ENCODE results near the gene ARSJ. TPM values are rescaled to one million over a fixed set of nuclear protein-coding genes. Genes with fewer than 3 reads are reported as not detected.
A peak's percentile ranks its signal among the peaks of the same experiment; 100 is the strongest.
"Not testable (repeated sequence)": the region's sequence is repeated elsewhere in the genome, so short reads cannot be mapped to it uniquely, and the experiment has no call there.

The ARSJ gene
- total RNA-seq, 1 donor from 2014 or later = 6.4 TPM

DNA sequence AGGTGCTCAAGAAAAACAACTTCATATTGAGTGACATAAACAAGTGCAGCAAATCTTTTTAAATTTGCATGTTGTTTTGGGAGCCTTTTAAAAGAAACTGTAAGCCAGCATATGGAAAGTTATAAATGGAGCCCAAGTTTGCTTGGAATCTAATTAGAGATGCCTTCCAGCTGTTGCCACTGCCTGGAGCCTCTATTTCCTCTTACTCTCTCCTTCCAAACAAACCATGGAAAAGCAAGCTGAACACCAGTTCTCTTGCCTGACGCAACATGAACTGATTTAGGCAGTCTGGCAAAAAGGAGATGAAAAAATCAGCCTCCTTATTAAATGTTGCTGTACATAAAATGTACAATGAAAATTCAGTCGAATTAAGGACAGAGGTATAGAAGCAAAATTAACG is 21.5 kb downstream of the ARSJ start:
- no peak for DNase-seq (ENCODE audit: low spot score)

- DNase-seq (ENCODE audit: low spot score) = no peak
These were observed 23.5 kb downstream of the ARSJ start for GRCh38 chr4:113955948-113956347.

DNA sequence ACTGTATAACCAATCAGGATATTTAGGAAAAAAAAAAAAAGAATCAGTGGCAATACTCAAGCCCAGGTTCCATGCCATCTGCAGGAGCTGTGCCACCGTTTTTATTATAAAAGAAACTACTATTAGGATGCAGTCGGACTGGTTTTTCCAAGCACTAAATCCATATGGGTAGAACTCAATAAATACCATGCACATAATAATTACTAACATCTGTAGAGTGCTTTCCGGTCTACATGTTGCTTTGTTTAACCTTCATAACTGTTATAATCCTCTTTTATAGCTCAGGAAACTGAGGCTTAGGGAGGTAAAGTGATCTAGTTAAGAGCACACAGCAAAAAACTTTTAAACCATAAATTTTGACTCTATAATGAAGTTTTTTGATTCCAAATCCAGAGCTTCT is 24.0 kb downstream of the ARSJ start:
- no peak for DNase-seq (ENCODE audit: low spot score)

GRCh38 chr4:113953888-113954287 is 25.6 kb downstream of the ARSJ start:
- DNase-seq (ENCODE audit: low spot score) = no peak

GRCh38 chr4:113952452-113953029 is 26.9 kb downstream of the ARSJ start:
- DNase-seq (ENCODE audit: low spot score) = no peak

DNA sequence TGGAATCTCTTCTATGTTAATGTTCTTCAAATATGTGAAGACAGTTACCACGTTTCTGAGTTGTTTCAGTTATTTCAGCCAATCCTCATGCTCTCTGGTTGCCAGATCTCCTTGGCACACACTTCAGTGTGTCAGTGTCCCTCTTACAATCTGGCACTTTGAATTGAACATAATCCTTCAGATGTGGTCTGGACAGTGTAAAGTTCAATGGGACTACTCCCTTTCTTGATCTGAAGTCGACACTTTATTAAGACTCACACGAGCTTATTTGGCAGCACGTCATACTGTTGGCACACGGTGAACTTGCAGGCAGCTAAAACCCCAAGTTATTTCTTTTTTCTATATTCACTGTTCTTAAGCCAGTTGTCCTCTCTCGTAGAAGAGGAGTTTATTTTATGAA is 28.2 kb downstream of the ARSJ start:
- no peak for DNase-seq (ENCODE audit: low spot score)

DNA sequence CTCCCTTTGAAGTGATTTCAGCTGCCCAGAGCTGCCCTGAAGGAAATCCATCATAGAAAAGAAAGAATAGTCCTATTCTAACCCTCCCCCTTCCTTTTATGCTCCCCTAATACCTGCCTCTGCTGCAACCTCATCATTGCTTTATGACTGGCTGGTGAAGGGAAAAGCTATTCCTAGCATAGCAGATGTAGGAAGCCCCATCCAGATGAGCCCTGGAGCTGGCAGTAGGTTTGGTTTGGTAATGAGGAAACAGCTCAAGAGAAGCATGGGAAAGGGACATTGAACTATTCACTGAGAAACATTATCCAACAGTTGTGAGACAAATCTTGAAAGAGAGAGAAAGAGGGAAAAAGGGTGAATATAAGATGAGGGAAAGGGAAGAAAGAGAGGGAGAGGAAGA is 29.2 kb downstream of the ARSJ start:
- DNase-seq (ENCODE audit: low spot score) = no peak

- no peak for DNase-seq (ENCODE audit: low spot score)
These were observed 32.0 kb downstream of the ARSJ start for GRCh38 chr4:113947484-113947883.

DNA sequence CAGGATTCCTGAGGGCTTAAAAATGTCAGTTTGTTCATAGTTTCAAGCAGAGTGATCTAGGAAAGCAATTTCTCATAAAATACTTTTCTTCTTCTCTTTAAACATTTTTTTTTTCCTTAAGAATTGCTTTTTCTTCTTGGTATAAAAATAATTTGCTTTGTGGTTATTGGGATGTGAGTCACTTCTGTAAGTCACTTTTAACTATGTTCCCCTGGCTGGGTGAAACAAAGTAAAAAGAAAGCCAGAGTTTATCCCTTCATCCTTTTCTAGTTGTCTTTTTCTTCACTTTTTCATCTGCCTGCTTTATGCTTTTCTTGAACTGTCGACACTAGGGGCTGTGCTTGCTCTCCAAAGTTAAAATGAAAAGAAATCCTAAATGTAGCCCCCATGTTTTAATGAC is 33.5 kb downstream of the ARSJ start:
- DNase-seq (ENCODE audit: low spot score) = no peak

- DNase-seq (ENCODE audit: low spot score) = no peak
These were observed 35.6 kb downstream of the ARSJ start for GRCh38 chr4:113943863-113944262.

DNA sequence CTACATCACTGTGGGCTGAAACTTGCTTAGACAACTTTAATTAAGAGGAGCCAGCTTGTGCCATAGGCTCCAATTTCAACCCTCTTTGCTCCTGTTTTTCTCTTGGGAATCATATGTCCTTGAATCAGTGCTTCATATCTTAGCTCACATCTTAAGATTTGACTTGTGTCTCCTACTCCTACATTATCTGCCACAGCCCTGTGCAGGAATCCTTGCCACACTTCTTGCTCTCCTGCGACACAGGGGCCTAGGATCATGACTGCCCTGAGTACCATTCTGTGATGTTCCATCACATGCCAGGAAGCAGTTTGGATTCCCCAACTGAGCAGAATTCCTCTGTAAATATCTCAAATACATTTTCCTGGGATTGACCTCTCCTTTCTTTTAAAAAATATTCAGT is 36.4 kb downstream of the ARSJ start:
- DNase-seq (ENCODE audit: low spot score) = no peak

DNA sequence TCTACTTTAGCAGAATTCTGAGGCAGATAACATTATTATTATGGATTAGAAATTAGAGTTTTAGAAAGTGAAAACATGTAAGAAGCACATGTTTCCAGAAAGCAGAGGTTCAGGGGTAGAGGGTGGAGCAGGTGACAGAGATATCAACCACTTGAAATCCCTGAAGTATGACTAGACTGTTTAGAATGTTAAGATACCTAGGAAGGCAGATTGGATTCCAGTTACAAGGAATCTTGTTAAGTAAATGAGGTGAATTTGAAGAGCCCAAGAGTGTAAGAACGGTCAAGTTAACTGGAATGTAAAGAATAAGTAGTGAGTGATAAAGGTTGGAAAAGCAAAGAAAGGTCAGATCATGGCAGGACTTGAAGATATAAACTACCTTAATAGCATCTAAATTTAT is 37.6 kb downstream of the ARSJ start:
- DNase-seq (ENCODE audit: low spot score) = no peak

GRCh38 chr4:113940103-113940502 is 39.3 kb downstream of the ARSJ start:
- DNase-seq (ENCODE audit: low spot score) = not testable (repeated sequence)

- no peak for DNase-seq (ENCODE audit: low spot score)
These were observed 44.3 kb downstream of the ARSJ start for GRCh38 chr4:113935190-113935589.

DNA sequence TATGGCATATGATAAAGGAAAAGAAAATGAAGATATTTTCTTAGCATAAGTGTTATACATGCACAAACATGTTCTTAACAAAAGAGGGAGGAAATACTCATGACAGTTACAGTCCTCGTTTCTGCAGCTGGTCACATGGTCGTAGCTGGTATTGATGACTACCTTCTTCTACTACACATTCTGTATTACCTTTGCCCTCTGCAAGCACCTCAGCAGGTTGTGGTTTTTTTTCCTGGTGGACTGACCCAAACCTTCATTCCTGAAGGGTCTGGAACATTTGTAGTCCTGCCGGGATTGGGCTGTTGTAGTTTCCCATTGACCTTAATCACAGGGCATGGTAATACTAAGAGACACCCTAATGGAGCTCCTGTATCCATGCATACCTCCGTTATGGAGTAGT is 54.7 kb downstream of the ARSJ start:
- not testable (repeated sequence) for DNase-seq (ENCODE audit: low spot score)

GRCh38 chr4:113921089-113921794 is 58.2 kb downstream of the ARSJ start:
- DNase-seq (ENCODE audit: low spot score) = no peak

- no peak for DNase-seq (ENCODE audit: low spot score)
These were observed 59.8 kb downstream of the ARSJ start for GRCh38 chr4:113919611-113920010.

- DNase-seq (ENCODE audit: low spot score) = no peak
These were observed 60.3 kb downstream of the ARSJ start for GRCh38 chr4:113919145-113919544.

DNA sequence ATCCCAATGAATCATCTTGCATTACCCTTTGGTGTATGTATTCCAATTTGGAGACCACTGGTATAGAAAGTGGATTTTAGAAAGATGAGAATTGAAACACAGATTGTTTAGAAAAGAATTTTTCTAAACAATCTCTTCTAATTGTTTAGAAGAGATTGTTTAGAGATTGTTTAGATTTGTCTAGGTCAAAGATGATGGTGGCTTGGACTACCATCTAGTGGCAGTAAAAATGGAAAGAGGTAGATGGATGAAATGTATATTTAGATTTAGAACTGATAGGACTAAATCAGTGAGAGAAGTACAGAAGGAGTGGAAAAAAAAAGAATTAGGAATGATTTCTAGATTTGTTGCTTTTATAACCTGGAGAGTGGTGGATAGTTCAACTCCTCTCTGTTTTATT is 70.6 kb downstream of the ARSJ start:
- no peak for DNase-seq (ENCODE audit: low spot score)

GRCh38 chr4:113907559-113907958 is 71.9 kb downstream of the ARSJ start:
- DNase-seq (ENCODE audit: low spot score) = no peak

GRCh38 chr4:113905301-113905700 is 74.1 kb downstream of the ARSJ start:
- DNase-seq (ENCODE audit: low spot score) = no peak

DNA sequence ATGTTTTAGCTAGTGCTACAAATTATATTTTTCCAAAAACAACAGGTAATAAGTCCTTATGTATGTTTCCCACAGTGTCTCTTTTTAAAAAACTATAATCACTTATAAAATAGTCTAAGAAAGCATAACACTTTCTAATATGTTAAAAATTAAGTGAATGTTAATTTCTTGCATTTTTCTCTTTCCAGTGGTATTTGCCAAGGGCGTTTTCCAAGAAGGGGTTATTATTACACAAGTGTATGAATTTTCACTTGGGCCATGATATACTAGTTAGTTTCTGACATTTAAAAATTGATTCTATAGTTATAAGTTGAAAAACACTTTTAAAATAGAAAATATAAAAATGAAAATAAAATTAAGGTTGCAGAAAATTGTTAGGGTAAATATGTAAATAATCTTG is 74.6 kb downstream of the ARSJ start:
- DNase-seq (ENCODE audit: low spot score) = no peak

DNA sequence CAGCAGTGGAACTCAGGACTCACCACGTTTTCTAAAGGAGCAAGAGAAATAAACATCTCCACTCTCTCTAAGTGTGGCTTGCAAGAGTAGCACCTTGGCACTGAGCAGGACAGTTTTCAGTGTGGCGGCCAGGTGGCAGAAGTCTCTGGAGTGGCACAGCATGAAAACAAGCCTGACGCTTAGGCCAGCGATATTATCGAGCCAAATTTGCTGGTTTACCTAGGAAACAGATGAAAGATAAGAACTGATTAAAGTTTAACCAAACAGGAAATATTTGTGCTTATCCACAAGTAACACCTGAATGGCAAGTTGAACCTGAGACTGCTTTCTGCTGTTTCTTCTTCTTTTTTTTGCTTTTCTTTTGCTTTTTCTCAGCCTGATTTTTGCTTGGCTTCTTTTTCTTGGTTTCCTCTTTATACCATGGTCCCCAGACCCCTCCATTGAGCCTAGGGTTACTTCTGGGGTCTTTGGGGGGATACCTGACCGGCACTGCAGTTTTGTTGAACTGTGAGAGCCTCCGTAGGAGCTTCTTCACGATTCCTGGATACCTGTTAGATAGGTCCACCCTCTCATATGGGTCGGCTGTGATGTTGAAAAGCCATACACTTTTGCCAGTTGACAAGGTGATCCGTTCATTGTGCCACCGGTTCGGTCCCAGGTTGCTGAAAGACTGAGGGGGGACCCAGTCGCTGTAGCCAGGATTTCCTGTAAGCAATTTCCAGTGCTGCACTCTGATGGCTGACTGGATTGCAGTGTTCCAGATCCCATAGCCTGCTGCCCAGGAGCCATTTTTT is 77.3 kb downstream of the ARSJ start:
- DNase-seq (ENCODE audit: low spot score) = peak; percentile 70
